OCI-LY1 (cell line): ENCODE data around the gene NRP2.

Experiments used
- EZH2 ChIP-seq: fragments of 200-600 bp; sonication (generic), shearing (Covaris generic); IDR thresholded peaks from 2 replicates; pipeline ENCODE4 v1.8.0; 2017; ENCODE audit warnings: borderline replicate concordance, mixed run types, mild to moderate bottlenecking, antibody characterized with exemption, low read length, moderate library complexity, mixed read lengths
- TF ChIP-seq, protein P1 (sequence below): fragments of 200-600 bp; sonication (generic), shearing (Covaris generic); IDR thresholded peaks from 2 replicates; pipeline ENCODE4 v1.5.1; 2017; ENCODE audit warnings: mild to moderate bottlenecking, antibody characterized with exemption, low read length, moderate library complexity, mixed read lengths

DNA sequence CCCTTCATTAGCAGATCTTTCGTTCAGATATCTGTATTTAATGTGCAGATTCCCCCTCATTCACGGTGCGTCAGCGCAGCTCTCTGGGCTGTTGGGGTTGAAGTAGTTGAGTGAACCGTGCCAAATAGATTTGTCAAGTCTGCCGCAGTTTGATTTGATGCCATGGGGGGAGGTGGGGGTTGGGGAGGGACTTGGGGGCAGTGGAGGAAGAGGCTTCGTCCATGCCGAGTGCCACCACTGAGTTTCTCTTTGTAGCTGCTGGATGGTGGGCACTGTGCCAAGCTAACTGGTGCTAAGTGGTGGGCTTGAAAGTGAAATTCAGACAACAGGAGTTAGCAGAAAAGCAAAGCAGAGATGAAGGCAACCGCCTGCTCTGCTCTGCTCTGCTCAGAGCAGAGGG is 47.9 kb downstream of the NRP2 start:
- TF ChIP-seq, protein P1, sequence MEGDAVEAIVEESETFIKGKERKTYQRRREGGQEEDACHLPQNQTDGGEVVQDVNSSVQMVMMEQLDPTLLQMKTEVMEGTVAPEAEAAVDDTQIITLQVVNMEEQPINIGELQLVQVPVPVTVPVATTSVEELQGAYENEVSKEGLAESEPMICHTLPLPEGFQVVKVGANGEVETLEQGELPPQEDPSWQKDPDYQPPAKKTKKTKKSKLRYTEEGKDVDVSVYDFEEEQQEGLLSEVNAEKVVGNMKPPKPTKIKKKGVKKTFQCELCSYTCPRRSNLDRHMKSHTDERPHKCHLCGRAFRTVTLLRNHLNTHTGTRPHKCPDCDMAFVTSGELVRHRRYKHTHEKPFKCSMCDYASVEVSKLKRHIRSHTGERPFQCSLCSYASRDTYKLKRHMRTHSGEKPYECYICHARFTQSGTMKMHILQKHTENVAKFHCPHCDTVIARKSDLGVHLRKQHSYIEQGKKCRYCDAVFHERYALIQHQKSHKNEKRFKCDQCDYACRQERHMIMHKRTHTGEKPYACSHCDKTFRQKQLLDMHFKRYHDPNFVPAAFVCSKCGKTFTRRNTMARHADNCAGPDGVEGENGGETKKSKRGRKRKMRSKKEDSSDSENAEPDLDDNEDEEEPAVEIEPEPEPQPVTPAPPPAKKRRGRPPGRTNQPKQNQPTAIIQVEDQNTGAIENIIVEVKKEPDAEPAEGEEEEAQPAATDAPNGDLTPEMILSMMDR: no peak
- TF ChIP-seq EZH2: no peak
